Neural progenitor cell (in vitro differentiated cells): Measurements from ENCODE around the gene TMSB4X. TPM values are rescaled to one million over a fixed set of nuclear protein-coding genes. Genes with fewer than 3 reads are reported as not detected.
A peak's percentile ranks its signal among the peaks of the same experiment; 100 is the strongest.

Source experiments
- DNase-seq: peaks from one replicate; pipeline ENCODE4 v3.0.0-alpha.2; 2016; ENCODE audit warnings: low spot score
- H2AFZ ChIP-seq: fragments of 200-600 bp; sonication (generic); replicated peaks from 2 replicates; pipeline ENCODE4 v1.6.1; 2016; ENCODE audit warnings: antibody characterized with exemption
- H3F3A ChIP-seq: fragments of 200-600 bp; sonication (generic); 2 replicates; pipeline ENCODE4 v1.6.1; 2016; ENCODE audit warnings: antibody characterized with exemption, low read depth
- H3K27ac ChIP-seq: fragments of 200-600 bp; sonication (generic); 2 replicates; pipeline ENCODE4 v1.5.1; 2016; ENCODE audit warnings: mild to moderate bottlenecking
- H3K27me3 ChIP-seq: fragments of 200-600 bp; sonication (generic); 2 replicates; pipeline ENCODE4 v1.6.1; 2016; ENCODE audit warnings: mild to moderate bottlenecking, moderate library complexity
- H3K36me3 ChIP-seq: fragments of 200-600 bp; sonication (generic); 2 replicates; pipeline ENCODE4 v1.5.1; 2016
- H3K4me1 ChIP-seq: fragments of 200-600 bp; sonication (generic); 2 replicates; pipeline ENCODE4 v1.6.1; 2016; ENCODE audit warnings: mixed run types
- H3K4me2 ChIP-seq: fragments of 200-600 bp; sonication (generic); 2 replicates; pipeline ENCODE4 v1.6.1; 2016
- H3K4me3 ChIP-seq: fragments of 200-600 bp; sonication (generic); 2 replicates; pipeline ENCODE4 v1.5.1; 2016
- H3K79me2 ChIP-seq: fragments of 200-600 bp; sonication (generic); 2 replicates; pipeline ENCODE4 v1.6.1; 2016; ENCODE audit warnings: low read depth
- H3K9ac ChIP-seq: fragments of 200-600 bp; sonication (generic); 2 replicates; pipeline ENCODE4 v1.6.1; 2016
- H3K9me3 ChIP-seq: fragments of 200-600 bp; sonication (generic); 2 replicates; pipeline ENCODE4 v1.5.1; 2016; ENCODE audit warnings: low read depth
- H4K20me1 ChIP-seq: fragments of 200-600 bp; sonication (generic); 2 replicates; pipeline ENCODE4 v1.6.1; 2016; ENCODE audit warnings: low read depth
- H3K27ac Mint-ChIP-seq: 3 replicates; pipeline ENCODE4 v1.8.0; 2021; ENCODE audit warnings: mixed read lengths
- H3K27me3 Mint-ChIP-seq: 2 replicates; pipeline ENCODE4 v1.8.0; 2022; ENCODE audit warnings: low read depth, mild to moderate bottlenecking, inconsistent platforms, moderate library complexity, mixed read lengths; ENCODE audit not compliant: insufficient read depth
- H3K36me3 Mint-ChIP-seq: 3 replicates; pipeline ENCODE4 v1.8.0; 2021; ENCODE audit warnings: mixed read lengths
- H3K4me1 Mint-ChIP-seq: 3 replicates; pipeline ENCODE4 v1.8.0; 2021; ENCODE audit warnings: mixed read lengths
- H3K4me3 Mint-ChIP-seq: 3 replicates; pipeline ENCODE4 v1.8.0; 2021; ENCODE audit warnings: mild to moderate bottlenecking, moderate library complexity, mixed read lengths
- H3K9me3 Mint-ChIP-seq: 3 replicates; pipeline ENCODE4 v1.8.0; 2020; ENCODE audit warnings: mixed read lengths
- EZH2 ChIP-seq: fragments of 200-600 bp; sonication (generic); IDR thresholded peaks from 2 replicates; pipeline ENCODE4 v1.6.1; 2017; ENCODE audit warnings: antibody characterized with exemption, mild to moderate bottlenecking, moderate library complexity
- EZH2phosphoT487 ChIP-seq: fragments of 200-600 bp; sonication (generic); IDR thresholded peaks from 2 replicates; pipeline ENCODE4 v1.6.1; 2017; ENCODE audit warnings: antibody characterized with exemption
- total RNA-seq: library from RNA; depleted of rRNA; stranded (reverse); fragments of >200 nt; gene quantifications from 2 replicates; pipeline ENCODE4 v1.2.3, GENCODE V29; 2015; ENCODE audit warnings: low replicate concordance
- TF ChIP-seq, protein P1 (sequence below): fragments of 200-600 bp; sonication (generic); IDR thresholded peaks from 2 replicates; pipeline ENCODE4 v1.5.1; 2017; ENCODE audit warnings: antibody characterized with exemption, mild to moderate bottlenecking

The TMSB4X gene
- total RNA-seq, 1 donor from 2014 or later = 3,462 TPM

DNA sequence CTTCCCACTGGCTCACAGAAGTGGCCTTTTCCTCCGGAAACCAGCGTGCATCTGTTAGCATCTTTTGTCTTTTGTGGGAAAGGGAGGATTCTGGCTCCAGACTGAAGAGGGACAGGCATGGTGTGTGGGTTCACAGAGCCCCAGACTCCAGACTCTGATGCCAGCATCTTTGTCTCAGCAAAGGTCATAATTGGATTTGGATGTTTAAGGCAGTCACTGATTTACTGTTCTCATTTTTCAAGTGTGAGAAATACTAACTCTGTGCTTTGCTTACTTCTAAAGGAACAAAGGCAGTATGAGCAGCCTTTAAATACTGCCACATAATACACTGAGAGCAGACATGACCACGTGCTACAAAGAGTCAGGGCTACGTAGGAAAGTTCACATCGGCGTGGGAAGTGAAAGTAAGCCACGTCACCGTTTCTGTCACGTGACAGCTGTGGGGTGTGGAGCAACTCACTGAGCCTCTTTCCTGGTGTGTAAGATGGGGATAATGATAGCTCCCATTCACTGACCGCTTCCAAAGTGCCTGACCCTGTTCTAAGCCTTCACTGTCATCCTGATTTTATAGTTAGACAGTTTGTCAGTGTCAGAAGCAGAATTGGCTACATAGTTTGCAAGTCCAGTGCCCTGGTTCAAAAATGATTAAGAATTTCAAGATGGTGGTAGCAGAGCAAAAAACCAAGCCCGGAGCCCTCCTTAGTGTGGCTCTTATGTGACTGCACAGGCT is 24.8 kb upstream of the TMSB4X start:
- H3K4me3 ChIP-seq = no peak overlapping the region
- peaks cover 4% of the 10 kb centered on the region for H3K9me3 Mint-ChIP-seq
- TF ChIP-seq, protein P1, sequence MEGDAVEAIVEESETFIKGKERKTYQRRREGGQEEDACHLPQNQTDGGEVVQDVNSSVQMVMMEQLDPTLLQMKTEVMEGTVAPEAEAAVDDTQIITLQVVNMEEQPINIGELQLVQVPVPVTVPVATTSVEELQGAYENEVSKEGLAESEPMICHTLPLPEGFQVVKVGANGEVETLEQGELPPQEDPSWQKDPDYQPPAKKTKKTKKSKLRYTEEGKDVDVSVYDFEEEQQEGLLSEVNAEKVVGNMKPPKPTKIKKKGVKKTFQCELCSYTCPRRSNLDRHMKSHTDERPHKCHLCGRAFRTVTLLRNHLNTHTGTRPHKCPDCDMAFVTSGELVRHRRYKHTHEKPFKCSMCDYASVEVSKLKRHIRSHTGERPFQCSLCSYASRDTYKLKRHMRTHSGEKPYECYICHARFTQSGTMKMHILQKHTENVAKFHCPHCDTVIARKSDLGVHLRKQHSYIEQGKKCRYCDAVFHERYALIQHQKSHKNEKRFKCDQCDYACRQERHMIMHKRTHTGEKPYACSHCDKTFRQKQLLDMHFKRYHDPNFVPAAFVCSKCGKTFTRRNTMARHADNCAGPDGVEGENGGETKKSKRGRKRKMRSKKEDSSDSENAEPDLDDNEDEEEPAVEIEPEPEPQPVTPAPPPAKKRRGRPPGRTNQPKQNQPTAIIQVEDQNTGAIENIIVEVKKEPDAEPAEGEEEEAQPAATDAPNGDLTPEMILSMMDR = no peak
- TF ChIP-seq EZH2phosphoT487 (no peak), EZH2 (no peak)
- no peak overlapping the region for H3K4me2 ChIP-seq
- H3K79me2 ChIP-seq = no peaks in the 10 kb centered on the region
- H3K27ac Mint-ChIP-seq = no peak overlapping the region
- no peak for DNase-seq
- no peaks in the 10 kb centered on the region for H3K27me3 Mint-ChIP-seq
- no peak overlapping the region for H3K4me3 Mint-ChIP-seq
- peaks cover 12% of the 10 kb centered on the region for H3F3A ChIP-seq
- no peak overlapping the region for H3K27ac ChIP-seq
- H3K9ac ChIP-seq = no peak overlapping the region
- H3K9me3 ChIP-seq = no peaks in the 10 kb centered on the region
- peaks cover 29% of the 10 kb centered on the region for H3K4me1 Mint-ChIP-seq
- H3K36me3 ChIP-seq = no peaks in the 10 kb centered on the region
- H2AFZ ChIP-seq = no peak overlapping the region
- no peaks in the 10 kb centered on the region for H3K36me3 Mint-ChIP-seq
- H4K20me1 ChIP-seq = no peaks in the 10 kb centered on the region
- no peaks in the 10 kb centered on the region for H3K27me3 ChIP-seq
- H3K4me1 ChIP-seq = peaks cover 24% of the 10 kb centered on the region

DNA sequence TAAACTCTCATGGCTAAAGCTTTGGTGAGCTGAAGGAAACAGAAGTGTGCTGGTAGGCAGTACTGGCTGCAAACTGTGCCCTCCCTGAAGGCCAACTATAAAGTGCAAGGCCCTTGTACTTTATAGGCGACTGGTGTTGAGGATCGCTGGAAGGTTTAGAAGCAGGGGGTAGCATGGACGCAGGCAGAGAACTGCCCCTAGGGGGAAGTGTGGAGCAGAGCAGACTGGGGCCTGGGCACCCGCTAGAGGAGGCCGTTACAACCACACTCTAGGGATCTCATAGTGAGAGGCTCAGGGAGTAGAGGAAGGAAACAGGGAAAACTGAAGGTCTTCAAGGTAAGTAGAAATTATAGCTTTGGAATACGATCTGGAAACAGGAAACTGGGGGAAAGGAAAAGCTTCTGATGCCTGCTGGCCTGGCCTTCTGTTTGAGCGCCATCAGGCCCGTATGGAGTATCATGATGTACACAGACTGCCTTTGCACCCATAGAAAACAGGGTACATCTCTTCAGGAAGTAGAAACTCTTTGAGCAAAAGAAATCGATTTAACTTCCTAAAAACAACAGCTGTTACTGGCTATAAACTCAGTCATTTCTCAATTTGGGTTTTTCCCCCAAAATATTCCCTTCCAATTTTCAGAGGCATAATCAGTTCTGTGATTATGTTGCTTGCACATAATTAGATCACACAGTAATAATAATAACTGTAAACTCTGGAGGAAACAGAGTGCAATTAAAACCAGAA is 23.9 kb upstream of the TMSB4X start:
- peak; percentile 74 for DNase-seq
- no peaks in the 10 kb centered on the region for H3K36me3 ChIP-seq
- H3K4me2 ChIP-seq = no peak overlapping the region
- Mint-ChIP-seq H3K4me1 (peaks cover 29% of the 10 kb centered on the region), H3K9me3 (peaks cover 4% of the 10 kb centered on the region), H3K36me3 (no peaks in the 10 kb centered on the region), H3K27ac (no peak overlapping the region), H3K27me3 (no peaks in the 10 kb centered on the region), H3K4me3 (no peak overlapping the region)
- TF ChIP-seq EZH2phosphoT487 (no peak), EZH2 (no peak)
- TF ChIP-seq, protein P1 = peak; percentile 76
- peaks cover 7% of the 10 kb centered on the region for H3F3A ChIP-seq
- no peaks in the 10 kb centered on the region for H4K20me1 ChIP-seq
- no peak overlapping the region for H2AFZ ChIP-seq
- H3K9ac ChIP-seq = no peak overlapping the region
- H3K79me2 ChIP-seq = no peaks in the 10 kb centered on the region
- H3K27me3 ChIP-seq = no peaks in the 10 kb centered on the region
- no peak overlapping the region for H3K4me3 ChIP-seq
- no peaks in the 10 kb centered on the region for H3K9me3 ChIP-seq
- peaks cover 14% of the 10 kb centered on the region for H3K4me1 ChIP-seq
- no peak overlapping the region for H3K27ac ChIP-seq

DNA sequence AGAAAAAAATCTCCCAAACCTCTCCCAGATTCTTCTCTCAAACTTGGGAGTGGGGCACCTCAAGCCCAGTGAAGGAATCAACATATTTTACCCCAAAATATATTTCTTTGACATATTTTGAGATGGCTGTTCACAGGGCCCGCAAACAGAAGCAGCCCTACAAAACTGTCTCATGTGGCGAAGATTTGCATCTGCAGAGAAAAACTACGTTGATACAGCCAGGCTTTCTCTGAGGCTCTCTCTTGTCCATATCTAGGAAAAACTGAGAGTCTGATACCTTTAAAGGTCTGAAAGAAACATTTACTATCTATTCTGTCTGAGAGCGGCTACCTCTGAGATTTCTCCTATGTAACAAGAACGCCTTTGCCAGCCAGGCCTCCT is 23.3 kb upstream of the TMSB4X start:
- DNase-seq = no peak
- no peaks in the 10 kb centered on the region for H3K36me3 Mint-ChIP-seq
- no peaks in the 10 kb centered on the region for H3K27me3 Mint-ChIP-seq
- Histone ChIP-seq H3K9ac (no peak overlapping the region), H4K20me1 (no peaks in the 10 kb centered on the region), H3K4me2 (no peak overlapping the region), H2AFZ (no peak overlapping the region), H3K36me3 (no peaks in the 10 kb centered on the region), H3F3A (peaks cover 7% of the 10 kb centered on the region), H3K27me3 (no peaks in the 10 kb centered on the region), H3K79me2 (no peaks in the 10 kb centered on the region), H3K4me3 (no peak overlapping the region), H3K9me3 (no peaks in the 10 kb centered on the region), H3K4me1 (peaks cover 9% of the 10 kb centered on the region), H3K27ac (no peak overlapping the region)
- no peak overlapping the region for H3K27ac Mint-ChIP-seq
- H3K9me3 Mint-ChIP-seq = peaks cover 4% of the 10 kb centered on the region
- peaks cover 25% of the 10 kb centered on the region for H3K4me1 Mint-ChIP-seq
- TF ChIP-seq, protein P1 = no peak
- TF ChIP-seq EZH2phosphoT487 = no peak
- no peak for TF ChIP-seq EZH2
- H3K4me3 Mint-ChIP-seq = no peak overlapping the region
